Epidermal melanocyte (primary cell): ENCODE results near the gene GGCX.
"Not testable (repeated sequence)": the region's sequence is repeated elsewhere in the genome, so short reads cannot be mapped to it uniquely, and the experiment has no call there.

Source experiments
- DNase-seq: peaks from one replicate; pipeline ENCODE4 v3.0.0; 2011; ENCODE audit warnings: low spot score; ENCODE audit not compliant: insufficient read length

The GGCX gene

DNA sequence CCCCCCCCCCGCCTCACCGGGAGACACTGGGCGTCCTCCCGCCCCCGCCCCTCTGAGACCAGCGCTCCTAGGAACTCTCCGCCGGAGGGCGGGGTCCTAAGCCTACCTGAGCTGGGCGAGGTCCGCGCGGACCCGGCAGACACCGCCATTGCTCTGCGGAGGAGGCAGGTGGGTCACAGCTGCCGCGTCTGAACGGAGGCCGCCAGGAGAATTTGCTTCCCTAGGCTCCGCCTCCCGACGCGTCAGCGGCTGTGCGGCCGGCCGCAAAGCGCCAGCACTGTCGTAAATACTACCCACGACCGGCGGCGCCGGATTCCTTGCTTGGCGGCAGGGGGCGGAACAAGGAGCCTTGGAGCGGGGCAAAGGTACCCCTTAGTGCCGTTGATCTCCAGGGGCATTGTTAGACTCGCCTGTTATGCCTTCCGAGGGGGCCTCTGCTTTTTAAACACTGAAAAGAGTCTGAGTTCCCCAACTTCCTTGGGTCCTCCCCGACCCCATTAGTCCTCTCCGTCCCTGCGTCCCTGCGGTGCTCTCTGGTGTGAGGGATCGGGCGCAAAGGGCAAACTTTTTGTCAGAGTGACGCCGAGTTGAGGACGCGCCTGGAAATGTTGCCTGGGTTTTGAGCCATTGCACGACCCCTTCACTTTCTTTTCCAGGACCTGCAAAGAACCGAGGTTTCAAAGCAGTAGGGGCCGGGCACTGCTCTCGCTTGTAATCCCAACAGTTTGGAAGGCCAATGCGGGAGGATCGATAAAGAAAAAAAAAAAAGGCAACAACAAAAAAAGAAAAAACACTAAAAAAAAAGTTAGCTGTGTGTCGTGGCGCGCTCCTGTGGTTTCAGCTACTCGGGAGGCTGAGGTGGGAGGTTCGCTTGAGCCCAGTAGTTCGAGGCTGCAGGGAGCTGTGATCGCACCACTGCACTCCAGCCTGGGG is at the start of gene GGCX:
TSS of gene GGCX (minus strand) at position 214 of the 933 bp plus-strand sequence. CDS start at position 149, 65 bp downstream.
- DNase-seq = peak; percentile 90

DNA sequence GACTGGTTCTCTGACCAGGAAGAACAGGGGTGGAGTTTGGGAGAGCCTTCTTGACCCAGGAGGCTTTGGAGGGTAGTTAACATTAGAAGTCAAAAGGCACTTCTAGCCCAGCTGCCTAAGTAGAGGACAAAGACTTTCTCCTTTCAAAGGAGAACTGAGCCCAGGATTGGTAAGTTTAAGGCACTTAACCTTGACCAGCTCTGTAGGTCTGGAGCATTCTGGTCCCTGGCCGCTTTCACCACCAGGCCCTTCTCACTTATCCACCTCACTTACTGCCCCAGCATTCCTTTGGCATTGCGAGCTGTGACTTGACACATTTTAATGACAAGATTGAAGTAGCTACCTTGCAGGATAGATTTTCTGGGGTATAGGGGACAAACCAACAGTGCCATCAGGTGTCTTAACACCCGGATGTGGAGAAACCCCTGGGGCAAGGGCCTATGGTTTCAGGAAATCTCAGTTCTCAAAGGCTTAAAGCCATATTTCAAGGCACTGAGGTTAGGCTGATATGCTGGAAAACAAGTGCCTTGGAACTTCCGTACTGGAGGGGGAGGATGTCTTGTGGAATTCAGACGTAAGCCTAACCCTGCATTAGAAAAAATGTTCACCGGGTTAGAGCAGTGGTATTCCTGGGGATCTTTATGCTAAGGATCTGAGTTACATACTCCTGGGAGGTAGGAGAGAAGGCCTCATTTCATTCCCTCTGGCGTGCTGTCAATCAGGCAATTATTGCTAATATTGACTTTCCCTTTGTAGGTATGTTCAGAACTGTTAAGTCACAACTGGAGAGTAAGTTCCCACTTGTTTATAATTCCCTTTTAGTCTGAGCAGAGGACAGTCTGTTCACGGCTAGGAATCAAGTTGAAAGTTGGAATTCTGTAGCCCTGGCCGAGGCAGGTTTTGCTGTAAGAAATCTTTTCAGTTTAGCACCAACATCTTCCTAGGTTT is 46.2 kb upstream of the GGCX start:
- no peak for DNase-seq

DNA sequence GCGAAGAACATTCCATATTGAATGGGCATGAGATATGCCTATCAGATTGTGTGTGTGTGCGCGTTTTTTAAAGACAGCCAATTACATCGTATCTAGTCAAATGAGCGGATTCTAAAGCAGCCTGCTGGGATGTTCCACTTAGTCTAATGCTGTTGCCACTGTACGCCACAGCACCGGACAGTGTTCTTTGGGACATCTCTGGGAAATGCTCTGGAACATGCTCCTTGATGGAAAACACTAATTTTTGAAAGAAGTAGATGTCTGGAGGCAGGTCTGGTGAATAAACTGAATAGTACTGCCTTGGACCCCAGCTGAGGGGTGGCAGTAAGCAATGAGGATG is 44.8 kb upstream of the GGCX start:
- no peak for DNase-seq

DNA sequence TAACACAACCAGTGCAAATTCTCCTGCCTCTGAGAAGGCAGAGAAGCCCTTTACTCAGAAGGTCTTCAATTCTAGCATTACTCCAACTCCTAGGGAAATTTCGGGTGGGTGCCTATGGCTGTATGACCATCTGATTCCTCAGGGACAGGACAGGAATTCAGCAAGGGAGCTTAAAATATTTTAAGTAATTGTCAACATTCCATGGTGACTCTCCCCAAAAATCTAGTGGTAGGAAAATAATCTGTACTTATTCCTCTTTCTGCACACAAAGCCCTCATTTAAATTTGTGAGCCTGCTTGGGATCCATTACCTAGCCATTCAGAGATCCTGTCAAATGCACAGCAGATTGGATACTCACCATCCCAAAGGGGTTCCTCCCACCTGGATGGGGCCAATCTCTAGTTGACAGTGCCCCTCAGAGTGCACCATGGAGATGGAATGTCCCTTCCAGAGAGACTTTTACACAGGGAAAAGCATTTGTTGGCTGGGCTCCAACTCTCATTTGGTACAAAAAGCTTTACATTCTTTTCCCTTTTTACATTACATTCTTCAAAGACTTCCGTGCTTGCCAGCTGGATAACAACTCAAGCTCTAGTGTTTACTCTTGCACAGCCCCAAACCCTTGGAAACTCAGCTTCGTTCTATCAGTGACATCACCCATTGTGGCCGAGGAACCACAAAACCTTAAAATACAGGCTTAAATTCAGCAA is 44.3 kb upstream of the GGCX start:
- no peak for DNase-seq

DNA sequence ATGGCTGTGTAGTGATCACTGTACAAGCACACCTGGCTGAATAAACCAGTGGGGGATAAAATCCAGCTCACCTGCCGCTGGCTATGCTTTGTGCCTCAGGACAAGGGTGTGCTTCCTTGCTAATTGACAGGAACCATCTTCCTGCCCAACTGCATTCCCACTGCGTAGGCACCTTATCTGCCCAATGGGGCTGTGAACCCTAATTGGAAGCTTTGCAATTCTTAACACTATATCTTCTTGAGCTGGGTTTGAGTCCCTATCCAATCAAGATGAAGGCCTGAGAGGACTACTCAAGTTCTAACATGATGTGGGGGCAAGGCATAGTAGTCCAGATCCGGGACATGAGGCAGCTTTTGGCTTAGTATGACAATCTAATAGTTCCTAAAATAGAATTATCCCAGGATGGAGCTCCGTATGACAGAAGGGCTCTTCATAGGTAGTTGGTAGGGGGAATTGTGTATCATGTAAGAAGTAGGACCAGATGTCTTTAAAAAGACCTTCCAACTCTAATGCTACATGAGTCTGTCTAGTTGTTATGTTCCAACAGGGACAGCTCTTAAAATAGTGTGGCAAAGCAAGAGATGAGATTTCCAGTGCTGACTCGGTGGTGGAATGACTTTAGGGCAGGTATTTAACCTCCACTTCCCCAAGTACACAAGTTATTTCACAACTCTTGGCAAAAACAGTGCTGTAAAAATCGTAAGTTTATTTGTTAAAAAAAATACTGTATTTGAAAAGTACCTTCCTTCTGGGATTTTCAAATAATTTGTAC is 43.5 kb upstream of the GGCX start:
- DNase-seq = no peak

DNA sequence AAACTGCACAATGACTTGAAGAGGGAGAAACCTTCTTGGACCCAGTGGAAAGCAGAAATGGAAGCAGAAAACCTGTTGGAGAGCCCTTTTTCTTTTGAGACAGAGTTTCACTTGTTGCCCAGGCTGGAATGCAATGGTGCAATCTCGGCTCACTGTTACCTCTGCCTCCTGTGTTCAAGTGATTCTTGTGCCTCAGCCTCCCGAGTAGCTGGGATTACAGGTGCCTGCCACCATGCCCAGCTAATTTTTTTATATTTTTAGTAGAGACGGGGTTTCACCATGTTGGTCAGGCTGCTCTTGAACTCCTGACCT is 42.8 kb upstream of the GGCX start:
- not testable (repeated sequence) for DNase-seq

DNA sequence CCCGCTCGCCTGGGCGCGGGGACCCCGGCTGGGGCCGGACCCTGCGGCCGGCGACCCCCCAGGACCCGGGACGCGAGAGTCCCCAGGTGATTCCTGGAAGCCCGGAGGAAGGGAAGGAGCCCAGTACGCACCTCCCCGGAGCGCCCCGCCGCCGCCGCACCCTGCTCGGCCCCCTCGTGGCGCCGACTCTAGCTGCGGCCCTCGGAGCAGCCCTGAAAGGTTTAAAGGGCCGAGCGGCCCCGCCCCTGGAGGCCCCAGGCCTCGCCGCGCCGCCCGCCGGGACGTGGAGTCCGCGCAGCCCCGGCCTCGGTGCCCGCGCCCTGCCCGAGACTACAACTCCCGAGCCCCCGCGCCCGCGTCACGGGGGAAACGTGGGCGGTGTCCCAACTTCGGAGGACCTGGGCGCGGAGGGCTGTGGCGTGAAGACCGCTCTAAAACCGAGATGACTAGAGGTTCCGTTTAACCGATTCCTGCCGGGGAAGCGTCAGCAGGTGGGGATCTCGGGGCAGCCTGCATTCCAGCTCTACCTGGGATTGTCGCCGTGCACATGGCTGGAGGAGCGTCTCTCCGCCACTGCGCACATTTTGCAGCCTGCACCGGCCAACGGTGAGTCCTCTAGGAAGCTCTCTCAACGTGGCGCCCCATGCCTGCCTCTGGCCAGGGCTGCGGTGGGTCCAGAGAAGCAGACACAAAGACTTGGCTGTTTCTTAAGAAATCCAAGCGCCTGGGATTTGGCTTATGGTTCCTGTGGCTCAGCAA is 41.4 kb upstream of the GGCX start, which contains the start of gene TMEM150A:
TSS of gene TMEM150A (minus strand) at position 223 of the 759 bp plus-strand sequence. CDS start 750 bp downstream, outside the sequence.
- peak; percentile 90 for DNase-seq

DNA sequence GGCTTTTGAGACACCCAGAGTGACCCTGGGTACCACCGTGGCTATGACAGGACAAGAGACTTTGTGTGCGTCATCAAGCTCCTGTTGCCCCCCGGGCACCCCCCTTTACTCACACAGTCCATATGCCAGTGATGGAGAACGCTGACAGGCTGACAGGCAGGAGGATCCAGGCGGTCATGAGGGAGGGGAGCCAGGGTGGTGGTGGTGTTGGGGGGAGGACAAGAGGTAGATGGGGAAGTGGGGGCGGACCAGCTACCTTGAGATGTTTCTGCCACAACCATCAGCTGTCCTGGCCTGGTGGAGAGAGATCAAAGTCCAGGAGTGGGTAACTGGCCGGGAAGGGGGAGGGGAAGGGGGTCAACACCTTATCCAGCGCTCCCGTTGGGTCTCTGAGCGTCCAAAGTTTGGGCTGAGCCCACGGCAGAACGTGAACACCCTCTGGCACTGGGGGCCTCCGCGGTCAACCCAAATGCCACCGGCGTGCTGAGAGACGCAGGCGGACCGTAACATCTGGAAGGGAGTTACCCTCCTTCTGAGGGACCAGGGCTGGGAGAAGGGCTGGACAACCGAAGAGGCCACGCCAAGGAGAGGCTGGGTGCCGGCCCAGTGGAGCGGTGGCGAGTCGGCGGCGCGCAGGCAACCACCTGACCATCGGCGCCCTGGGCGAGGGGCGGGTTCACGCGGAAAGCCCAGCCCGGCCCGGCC is 40.6 kb upstream of the GGCX start:
- DNase-seq = no peak

DNA sequence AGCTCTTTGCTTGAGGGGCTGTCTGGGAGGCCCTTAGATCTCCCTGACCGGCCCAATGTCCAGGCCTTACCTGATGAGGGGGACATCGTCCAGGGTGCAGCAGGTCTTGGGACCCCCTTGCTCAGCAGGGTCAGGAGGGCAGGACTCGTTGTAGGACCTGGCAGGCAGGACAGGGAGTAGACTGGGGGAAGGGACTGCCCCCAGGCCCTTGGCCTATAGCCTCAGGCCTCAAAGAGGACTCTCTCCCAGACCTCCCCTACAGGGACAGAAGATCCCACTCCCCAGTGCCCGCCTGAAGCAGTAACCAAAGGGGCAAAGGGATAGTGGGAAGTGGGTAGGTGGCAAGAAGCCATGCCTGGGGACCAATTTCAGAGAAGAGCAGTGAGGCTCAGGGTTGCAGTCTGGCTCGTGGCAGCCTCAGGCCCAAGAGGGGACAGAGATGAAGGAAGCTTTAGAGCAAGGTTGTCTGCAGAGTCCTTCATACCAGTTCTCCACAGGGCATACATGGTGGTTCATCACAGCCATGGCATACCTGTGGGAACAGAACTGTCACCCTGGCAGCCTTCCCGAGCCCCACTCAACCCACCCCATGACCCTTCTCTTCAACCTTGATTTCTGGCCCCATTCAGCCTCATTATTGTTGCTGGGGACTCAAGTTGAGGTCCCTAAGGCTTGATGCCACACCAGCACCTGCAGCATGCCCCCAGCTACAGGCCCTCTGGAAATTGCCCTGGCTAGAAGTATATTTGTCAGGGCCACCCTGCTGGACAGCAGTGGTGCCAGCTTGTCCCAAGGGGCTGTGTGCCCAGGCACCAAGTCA is 39.9 kb upstream of the GGCX start:
- no peak for DNase-seq

DNA sequence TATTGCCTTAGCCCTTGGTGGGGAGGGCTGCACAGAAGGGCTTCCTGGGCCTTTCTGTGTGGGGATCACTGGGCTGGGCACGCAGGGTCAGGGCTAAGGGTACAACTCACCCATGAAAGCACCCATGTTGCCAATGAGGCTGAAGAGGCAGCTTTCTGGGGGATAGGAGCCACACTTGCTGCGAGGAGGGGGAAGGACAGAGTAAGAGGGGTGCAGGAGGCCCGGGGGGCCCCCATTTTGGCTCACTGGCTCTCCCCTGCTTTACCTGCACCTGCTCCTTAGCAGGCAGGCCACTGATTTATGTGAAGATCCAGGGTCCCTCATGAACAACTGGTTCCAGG is 38.9 kb upstream of the GGCX start:
- no peak for DNase-seq

DNA sequence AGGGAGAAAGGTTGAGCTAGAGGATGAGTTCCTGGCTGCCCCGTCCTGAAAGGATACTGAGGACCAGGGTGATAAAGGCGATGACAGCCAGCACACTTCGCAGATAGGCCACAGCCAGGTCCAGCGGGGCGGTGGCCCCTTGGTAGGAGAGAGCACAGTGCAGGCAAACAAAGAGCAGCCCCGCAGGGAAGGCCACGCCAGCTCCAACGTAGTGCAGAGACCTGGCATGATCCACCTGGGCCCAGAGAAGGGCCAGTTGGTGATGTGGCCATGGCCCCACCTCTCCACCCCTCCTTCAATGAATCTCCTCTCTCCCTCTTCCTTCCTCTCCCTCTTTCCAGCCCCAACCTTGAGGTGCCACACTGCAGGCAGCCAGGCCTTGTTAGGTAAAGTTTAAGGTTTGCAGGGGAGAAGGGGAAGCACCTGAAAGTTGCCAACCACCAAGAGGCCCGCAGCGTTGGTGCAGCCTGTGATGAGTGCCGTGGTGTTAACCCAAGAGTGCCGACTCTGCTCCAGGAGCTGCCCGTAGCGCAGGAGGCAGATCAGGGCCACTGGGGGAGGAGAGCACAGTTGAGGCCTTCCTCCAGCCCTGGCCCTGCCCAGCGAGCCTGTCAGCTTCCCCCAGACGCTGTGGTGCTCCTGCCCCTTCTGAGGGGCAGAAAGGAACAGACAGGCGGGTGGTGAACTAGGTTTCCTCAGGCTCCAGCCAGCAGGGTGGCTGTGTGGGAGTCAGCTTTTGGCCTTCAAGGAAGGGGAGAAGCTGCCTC is 38.4 kb upstream of the GGCX start:
- DNase-seq = no peak

DNA sequence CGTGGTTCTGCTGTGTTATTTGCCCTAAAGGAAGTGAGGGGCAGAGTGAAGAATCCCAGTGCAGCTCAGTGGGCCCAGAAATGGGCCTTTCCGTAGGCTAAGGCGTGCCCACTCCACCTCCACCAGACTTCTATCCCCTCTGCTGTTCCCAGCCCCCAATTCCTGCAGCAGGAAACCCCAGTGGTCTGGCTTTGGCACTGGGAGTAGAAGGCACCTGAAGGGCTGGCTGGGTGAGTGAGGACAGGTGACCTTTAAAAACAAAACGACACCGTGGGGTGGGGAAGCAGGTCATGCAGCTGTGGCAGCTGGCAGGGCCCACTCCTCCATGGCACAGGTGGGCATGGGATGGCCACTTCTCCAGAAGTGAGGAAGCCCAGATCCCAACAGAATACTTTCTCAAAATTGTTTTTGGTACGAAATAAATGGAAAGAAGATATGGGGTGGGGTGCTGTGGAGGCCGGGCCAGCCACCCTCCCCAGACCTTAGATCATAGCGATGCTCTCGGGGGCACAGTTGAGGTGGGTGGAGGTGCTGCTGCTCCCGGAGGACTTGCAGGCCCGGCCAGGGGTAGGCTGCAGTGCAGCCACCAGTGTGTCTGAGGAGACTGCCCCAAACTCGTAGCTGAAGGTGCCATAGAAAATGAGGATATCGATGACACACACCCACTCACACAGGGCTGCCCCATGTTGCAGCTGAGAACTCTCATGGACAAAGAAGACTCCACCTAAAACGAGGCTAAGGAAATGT is 37.5 kb upstream of the GGCX start:
- DNase-seq = no peak

DNA sequence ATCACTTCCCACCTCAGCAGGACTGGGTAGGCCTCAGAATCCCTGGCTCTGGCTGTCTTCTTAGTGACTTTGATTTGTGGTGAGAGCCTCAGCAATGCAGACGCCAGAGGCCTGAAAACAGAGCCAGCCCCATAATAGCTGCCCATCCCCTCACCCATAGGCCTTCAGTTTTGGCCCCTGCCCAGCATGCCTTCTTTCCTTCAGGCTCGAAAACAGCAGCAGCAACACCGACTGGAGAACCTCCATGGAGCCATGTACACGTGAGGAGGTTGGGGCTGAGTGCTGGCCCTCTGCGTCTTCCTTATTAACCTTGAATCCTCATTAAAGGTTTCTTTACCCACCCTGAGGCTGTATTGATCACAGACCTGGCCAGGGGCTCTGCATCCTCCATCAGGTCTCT is 35.9 kb upstream of the GGCX start:
- no peak for DNase-seq

DNA sequence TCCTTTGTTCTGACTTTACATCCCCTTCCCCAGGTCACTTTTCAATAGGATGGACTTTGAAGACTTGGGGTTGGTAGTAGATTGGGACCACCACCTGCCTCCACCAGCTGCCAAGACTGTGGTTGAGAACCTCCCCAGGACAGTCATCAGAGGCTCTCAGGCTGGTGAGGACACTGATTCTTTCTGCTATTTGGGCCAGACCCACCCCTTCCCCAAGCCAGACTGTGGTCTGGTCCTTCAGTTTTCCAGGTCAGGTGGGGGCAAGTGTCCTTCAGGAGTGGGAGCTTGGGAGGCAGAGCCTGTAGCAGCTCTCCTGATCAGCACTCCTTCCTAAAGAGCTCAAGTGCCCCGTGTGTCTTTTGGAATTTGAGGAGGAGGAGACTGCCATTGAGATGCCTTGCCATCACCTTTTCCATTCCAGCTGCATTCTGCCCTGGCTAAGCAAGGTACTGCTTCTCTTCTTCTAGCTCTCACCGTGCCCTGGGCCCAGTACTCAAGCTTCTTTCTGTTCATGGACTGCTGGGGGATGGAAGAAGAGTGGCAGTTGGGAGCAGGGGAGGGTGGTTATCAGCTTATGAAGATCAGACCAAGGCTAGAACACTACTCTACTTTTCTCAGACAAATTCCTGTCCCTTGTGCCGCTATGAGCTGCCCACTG is 35.3 kb upstream of the GGCX start:
- DNase-seq = no peak

DNA sequence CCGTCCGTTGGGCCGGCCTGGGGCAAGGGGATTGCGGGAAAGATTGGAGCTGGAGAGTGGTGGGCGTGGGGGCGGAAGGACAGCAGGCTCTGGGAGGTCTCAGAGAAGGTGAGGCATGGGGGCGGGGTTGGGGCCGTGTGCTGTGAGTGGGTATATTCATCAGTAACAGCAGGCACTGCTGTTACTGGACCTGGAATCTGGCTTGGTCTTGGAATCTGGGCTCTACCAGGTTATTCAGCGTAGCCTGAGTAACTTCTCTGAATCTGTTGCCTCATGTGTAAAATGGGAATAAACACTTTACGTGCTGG is 34.7 kb upstream of the GGCX start:
- DNase-seq = no peak

DNA sequence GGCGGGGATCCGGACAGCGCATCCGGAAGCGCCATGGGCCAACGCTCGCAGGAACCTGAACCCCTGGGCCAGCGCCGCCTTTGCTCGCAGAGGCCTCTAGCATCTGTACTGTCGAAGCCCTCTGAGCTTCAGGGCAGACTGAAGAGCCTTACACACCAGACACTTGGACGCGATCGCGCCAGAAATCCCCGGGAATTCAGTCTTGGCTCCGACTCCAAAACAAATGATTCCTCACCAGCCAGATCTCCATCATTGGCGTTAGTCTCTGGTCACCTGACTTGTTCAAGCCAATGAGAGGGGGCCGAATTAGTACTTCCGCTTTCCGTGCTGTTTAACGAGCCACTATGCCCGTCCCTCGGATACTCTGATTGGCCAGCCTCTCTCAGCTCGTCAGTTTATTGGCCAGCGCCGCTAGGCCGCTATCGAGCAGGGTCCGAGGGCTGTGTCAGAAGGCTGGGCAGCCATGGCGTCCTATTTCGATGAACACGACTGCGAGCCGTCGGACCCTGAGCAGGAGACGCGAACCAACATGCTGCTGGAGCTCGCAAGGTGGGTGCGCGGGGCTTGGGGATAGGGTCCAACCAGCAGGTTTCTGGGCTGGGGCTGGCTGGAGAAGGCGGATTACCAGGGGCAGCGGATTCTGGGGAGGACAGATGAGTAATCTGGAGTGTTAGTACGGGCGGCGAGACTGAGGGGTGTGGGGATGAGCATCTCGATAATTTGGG is 34.2 kb upstream of the GGCX start, which contains the start of gene RNF181:
TSS of gene RNF181 (plus strand) at position 445 of the 725 bp plus-strand sequence. CDS start at position 464, 19 bp downstream.
- peak; percentile 99 for DNase-seq
